ENCODE results near the gene PRR3.

DNA sequence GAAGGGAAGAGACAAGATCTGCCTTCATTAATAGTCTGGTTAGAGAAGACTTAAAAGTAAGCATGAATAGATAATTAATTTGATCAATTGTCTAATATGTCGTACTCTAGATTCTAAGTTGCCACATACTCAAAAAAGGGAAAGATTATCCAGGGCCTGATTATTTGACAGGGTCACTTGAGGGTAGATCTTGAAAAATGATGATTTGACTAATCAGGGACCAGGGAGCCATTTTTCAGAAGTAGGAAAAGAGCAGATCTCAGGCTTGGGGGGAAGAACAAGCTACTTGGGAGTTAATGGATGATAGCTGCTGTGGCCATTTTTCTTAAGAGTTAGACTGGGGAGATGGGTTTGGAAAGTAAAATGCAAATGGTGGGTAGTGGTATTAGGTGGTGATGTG, 35.2 kb downstream of the PRR3 start:
- TF ChIP-seq, protein P1, sequence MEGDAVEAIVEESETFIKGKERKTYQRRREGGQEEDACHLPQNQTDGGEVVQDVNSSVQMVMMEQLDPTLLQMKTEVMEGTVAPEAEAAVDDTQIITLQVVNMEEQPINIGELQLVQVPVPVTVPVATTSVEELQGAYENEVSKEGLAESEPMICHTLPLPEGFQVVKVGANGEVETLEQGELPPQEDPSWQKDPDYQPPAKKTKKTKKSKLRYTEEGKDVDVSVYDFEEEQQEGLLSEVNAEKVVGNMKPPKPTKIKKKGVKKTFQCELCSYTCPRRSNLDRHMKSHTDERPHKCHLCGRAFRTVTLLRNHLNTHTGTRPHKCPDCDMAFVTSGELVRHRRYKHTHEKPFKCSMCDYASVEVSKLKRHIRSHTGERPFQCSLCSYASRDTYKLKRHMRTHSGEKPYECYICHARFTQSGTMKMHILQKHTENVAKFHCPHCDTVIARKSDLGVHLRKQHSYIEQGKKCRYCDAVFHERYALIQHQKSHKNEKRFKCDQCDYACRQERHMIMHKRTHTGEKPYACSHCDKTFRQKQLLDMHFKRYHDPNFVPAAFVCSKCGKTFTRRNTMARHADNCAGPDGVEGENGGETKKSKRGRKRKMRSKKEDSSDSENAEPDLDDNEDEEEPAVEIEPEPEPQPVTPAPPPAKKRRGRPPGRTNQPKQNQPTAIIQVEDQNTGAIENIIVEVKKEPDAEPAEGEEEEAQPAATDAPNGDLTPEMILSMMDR (IDR thresholded peaks at IDR 0.05; ENCODE audit: insufficient read depth, low read length) = no peak
- TF ChIP-seq, protein P2, sequence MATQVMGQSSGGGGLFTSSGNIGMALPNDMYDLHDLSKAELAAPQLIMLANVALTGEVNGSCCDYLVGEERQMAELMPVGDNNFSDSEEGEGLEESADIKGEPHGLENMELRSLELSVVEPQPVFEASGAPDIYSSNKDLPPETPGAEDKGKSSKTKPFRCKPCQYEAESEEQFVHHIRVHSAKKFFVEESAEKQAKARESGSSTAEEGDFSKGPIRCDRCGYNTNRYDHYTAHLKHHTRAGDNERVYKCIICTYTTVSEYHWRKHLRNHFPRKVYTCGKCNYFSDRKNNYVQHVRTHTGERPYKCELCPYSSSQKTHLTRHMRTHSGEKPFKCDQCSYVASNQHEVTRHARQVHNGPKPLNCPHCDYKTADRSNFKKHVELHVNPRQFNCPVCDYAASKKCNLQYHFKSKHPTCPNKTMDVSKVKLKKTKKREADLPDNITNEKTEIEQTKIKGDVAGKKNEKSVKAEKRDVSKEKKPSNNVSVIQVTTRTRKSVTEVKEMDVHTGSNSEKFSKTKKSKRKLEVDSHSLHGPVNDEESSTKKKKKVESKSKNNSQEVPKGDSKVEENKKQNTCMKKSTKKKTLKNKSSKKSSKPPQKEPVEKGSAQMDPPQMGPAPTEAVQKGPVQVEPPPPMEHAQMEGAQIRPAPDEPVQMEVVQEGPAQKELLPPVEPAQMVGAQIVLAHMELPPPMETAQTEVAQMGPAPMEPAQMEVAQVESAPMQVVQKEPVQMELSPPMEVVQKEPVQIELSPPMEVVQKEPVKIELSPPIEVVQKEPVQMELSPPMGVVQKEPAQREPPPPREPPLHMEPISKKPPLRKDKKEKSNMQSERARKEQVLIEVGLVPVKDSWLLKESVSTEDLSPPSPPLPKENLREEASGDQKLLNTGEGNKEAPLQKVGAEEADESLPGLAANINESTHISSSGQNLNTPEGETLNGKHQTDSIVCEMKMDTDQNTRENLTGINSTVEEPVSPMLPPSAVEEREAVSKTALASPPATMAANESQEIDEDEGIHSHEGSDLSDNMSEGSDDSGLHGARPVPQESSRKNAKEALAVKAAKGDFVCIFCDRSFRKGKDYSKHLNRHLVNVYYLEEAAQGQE (IDR thresholded peaks at IDR 0.05; ENCODE audit: insufficient replicate concordance, low read depth) = no peak
- TF ChIP-seq SPI1 (IDR thresholded peaks at IDR 0.05; ENCODE audit: borderline replicate concordance, low read depth) = no peak

Data from HL-60 (cell line).